ENCODE data around the gene FHIP2A. TPM values are rescaled to one million over a fixed set of nuclear protein-coding genes. Genes with fewer than 3 reads are reported as not detected.
"Not testable (repeated sequence)": the region's sequence is repeated elsewhere in the genome, so short reads cannot be mapped to it uniquely, and the experiment has no call there.

FHIP2A gene, protein sequence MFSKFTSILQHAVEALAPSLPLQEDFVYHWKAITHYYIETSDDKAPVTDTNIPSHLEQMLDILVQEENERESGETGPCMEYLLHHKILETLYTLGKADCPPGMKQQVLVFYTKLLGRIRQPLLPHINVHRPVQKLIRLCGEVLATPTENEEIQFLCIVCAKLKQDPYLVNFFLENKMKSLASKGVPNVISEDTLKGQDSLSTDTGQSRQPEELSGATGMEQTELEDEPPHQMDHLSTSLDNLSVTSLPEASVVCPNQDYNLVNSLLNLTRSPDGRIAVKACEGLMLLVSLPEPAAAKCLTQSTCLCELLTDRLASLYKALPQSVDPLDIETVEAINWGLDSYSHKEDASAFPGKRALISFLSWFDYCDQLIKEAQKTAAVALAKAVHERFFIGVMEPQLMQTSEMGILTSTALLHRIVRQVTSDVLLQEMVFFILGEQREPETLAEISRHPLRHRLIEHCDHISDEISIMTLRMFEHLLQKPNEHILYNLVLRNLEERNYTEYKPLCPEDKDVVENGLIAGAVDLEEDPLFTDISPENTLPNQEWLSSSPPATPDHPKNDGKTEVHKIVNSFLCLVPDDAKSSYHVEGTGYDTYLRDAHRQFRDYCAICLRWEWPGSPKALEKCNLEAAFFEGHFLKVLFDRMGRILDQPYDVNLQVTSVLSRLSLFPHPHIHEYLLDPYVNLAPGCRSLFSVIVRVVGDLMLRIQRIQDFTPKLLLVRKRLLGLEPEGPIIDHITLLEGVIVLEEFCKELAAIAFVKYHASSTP
- 10 to 100 TPM; 34.7 to 39.6 (median 37.0) TPM for polyA plus RNA-seq (ENCODE audit: insufficient read length in 3 of 3)

DNA sequence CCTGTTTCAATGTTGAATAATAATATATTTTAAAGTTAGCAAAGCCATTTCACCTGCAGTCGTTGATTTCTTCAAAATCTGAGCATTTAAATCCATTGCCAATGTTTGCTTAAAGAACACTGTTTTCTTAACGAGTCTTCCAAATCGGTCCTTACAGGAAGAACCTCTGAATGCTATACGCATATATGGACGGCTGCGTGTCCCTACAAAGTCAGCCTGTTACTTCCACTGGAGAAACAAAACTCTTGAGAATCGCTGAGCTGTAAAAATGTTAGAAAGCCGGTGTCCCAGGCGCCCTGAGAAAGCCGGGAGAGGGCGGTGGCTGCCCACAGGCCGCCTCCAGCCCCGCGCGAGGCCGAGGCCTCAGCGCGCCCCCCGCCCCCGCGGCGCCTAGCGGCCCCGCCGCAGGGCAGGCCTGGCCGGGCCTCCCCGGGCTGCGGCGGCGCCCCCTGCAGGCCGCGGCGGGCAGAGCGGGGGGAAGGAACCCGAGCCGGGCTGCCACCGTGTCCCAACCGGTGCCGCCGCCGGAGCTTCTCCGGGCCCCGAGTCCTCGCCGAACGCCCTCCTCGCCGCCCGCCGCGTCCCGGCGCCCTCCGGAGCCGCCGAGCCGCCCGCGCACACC, at the start of gene FHIP2A:
Gene FHIP2A, plus strand, starts transcription at position 488 of the 622 bp plus-strand sequence. CDS start 299 bp downstream, outside the sequence.
- peak; percentile 43 to 58 (median 52) for DNase-seq (ENCODE audit: low read depth in 3 of 3, low spot score in 2 of 3)

DNA sequence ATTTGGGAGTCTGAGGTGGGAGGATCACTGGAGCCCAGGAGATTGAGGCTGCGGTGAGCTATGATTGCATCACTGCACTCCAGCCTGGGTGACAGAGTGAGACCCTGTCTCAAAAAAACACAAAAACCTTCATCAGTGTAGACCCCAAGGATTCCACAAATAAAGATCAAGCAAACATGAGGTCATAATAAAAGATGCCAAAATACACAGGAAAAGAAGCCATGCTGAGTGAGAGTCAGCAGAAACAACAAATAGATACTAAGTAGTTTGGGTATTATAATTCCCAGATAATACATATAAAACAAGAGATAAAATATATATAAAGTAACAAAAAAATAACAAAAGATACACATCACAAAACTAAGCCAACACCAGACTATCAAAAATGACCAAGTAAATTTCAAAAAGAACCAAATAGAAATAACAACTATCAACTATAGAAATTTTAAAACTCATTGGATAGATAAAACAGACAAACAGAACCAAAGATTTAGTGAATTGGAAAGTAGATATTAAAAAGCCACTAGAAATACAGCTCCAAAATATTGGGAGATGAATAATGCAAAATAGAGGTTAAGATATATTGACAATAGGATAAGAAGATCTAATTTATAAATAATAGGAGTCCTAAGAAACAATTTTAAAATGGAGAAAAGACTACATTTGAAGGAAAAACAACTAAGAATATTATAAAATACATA, 48.9 kb upstream of the FHIP2A start:
- no peak for DNase-seq (ENCODE audit: low read depth in 3 of 3, low spot score in 2 of 3)

DNA sequence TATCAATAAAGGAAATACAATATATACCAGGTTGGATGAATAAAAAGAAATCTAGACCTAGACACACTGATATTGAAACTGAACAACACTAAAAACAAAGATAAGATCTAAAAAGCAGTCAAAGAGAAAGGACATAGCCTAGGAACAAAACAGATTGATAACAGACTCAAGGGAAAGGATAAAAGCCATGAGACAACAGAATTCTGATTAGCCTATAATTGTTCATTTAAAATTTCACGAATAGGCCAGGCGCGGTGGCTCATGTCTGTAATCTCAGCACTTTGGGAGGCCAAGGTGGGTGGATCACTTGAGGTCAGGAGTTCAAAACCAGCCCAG, 48.4 kb upstream of the FHIP2A start:
- no peak for DNase-seq (ENCODE audit: low read depth in 3 of 3, low spot score in 2 of 3)

DNA sequence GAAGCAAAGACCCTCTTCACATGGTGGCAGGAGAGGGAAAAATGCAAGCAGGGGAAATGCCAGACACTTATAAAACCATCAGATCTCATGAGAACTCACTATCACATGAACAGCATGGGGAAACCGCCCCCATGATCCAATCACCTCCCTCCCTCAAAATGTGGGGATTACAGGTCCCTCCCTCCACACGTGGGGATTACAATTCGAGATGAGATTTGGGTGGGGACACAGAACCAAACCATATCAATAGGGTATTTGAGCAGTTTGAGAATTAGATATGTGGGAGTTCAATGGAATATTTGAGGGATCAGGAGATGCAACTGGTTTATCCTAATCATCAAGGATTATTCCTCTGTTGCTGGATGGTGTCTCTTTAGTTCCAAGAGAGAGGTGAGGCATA, 46.5 kb upstream of the FHIP2A start:
- not testable (repeated sequence) for DNase-seq (ENCODE audit: low read depth in 3 of 3, low spot score in 2 of 3)

DNA sequence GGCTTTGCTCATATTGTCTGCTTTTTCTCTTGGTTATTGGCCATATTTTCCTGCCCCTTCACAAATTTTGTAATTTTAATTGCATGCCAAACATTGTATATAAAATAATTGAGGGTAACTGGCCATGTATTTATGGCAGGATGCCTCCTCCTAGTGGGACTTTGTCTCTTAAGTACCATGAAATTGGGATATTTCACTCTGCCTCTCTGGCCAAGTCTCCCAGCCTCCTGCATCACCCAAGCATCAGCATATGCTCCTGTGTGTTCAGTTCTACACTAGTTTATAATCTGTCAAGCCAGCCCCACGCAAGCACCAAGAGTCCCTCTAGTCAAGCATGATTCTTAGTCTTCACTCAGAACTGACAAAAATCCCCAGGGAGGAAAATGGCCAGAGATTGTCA, 44.2 kb upstream of the FHIP2A start:
- no peak for DNase-seq (ENCODE audit: low read depth in 3 of 3, low spot score in 2 of 3)

DNA sequence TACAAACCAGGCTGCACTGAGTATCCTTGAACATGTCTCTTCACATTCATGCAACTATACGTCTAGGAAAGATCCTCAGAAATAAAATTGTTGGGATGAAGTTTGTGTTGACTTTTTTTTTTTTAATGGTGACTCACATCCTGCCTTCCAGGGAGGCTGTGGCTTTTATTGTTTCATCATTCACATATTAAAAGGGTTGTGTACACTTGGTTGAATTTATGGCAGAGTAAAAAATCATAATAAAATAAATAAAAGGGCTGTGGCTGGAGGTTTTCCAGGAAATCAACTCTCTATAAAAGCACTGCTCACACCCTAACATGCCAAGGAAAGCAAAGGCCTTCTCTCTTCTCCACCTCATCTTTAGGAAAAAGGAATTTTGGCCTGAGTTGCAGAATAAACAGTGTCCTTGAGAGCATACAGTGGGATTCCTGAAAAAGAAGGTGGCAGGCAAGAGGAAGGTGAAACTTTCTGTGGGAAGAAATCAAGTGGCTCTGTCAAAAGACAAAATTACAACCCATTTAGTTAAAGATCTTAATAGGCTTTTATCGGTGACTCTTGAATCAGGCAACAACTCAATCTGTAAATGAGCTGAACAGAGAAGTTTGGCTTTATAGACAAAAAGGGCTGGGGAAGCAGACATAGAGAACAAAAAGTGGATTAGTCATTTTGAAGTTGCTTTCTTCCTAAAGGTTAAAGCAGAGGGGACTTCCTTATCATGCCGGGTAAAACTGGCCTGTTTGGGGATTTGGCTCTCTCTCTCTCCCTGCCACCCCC, 41.6 kb upstream of the FHIP2A start:
- no peak for DNase-seq (ENCODE audit: low read depth in 3 of 3, low spot score in 2 of 3)

DNA sequence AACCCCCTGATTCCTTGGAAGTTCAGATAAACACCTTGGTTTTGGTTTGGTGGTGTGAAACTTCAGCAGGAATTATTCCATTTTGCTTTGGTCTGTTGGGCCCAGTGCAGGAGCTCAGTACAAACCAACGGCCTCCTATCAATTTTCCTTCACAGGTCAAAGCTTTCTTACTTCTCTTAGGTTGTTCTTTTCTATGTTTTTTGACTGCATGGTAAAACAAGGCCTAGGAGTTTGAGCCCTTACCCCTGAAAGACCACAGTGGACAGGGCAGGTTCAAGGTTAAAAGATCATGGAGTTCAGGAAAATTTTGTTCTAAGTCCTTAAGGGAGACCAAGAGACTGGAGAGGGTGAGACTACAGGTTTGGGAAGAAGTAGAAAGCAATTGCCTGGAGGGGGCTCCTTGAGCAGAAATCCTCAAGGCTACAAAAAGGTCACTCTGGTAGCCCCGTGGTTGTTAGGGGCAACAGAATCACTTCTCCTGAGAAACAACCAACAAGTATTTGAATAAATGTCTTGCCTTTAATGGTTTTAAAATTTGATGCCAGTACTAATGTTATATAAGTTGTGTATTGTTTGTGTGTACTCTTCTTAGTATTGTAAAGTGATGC, 40.9 kb upstream of the FHIP2A start:
- no peak for DNase-seq (ENCODE audit: low read depth in 3 of 3, low spot score in 2 of 3)

DNA sequence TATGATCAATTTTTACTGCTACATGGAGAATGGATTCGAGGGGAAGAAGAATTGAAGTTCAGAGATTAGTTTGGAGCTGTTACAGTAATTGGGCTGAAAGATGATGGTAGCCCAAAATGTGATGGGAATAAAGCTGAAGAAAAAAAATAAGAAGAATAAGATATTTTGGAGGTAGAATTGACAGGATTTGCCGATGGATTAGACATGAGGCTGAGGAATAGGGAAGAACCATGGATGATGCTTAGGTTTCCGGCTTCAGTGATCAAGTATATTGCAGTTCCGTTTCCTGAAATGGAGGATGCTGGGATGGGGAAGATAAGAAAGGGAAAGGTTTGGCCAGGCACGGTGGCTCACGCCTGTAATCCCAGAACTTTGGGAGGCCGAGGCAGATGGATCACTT, 38.9 kb upstream of the FHIP2A start:
- DNase-seq (ENCODE audit: low read depth in 3 of 3, low spot score in 2 of 3), result no peak

DNA sequence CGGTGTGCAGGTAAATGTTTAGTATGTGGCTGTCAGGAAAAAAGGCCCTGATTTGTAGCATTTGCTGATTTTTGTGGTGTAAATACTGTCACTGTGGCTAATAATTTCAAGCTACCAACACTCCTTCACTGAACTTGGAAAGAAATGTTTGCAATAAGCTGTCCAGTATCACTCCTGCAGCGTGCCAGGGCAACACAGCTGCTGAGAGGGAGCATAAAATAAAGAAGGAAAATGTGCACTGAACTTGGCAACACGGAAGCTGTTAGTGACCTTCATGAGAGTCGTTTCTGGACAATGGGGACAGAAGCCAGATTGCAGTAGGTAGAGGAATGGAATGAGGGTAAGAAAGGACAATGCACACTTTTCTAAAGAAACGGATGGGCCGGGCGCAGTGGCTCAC, 37.9 kb upstream of the FHIP2A start:
- DNase-seq (ENCODE audit: low read depth in 3 of 3, low spot score in 2 of 3), result no peak

DNA sequence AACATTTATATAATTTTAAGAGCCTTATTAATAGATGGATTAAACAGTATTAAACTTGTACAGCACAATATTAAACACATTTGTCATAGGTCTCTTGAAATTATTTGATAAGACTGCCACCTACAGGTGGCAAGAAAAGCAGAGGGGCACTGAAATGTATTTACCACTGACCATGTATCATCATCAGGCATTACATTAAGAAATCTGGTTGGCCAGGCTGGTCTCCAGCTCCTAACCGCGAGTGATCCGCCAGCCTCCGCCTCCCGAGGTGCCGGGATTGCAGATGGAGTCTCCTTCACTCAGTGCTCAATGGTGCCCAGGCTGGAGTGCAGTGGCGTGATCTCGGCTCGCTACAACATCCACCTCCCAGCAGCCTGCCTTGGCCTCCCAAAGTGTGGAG, 35.1 kb upstream of the FHIP2A start:
- DNase-seq (ENCODE audit: low read depth in 3 of 3, low spot score in 2 of 3), result not testable (repeated sequence)

DNA sequence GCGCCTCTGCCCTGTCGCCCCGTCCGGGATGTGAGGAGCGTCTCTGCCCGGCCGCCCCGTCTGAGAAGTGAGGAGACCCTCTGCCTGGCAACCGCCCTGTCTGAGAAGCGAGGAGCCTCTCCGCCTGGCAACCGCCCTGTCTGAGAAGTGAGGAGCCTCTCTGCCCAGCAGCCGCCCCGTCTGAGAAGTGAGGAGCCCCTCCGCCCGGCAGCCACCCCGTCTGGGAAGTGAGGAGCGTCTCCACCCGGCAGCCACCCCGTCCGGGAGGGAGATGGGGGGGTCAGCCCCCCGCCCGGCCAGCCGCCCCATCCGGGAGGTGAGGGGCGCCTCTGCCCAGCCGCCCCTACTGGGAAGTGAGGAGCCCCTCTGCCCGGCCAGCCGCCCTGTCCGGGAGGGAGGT, 34.4 kb upstream of the FHIP2A start:
- not testable (repeated sequence) for DNase-seq (ENCODE audit: low read depth in 3 of 3, low spot score in 2 of 3)

DNA sequence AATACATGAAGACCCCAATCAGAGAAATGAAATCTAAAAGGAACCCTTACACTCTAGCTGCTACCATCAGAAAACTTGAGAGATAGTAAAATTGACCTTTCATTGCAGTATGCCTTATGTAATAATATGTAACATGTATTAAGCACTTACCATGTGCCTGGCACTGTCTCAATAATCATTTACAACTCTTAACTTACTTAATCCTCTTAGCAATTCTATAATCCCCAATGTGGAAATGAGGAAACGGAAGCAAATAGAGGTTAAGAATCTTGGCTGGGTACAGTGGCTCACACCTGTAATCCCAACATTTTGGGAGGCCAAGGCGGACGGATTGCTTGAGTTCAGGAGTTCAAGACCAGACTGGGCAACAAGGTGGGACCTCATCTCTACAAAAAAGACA, 29.8 kb upstream of the FHIP2A start:
- no peak for DNase-seq (ENCODE audit: low read depth in 3 of 3, low spot score in 2 of 3)

DNA sequence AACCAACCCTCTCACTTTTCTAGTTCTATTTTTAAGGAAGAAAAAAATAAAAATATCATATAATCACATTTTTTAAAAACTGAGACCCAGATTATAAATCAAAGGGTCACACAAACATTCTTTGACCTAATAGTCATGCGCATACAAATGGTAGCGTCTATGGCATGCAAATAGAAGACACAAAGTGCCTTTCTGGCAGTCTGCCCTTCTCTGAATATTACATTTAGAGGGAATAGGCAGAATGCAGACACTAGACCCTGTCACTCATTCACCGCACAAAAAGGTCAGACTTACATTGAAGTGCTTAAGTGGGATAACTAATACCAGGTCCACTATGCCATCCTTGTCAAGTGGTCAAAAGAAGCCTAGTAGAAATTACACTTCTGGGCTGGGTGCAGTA, 26.5 kb upstream of the FHIP2A start:
- no peak for DNase-seq (ENCODE audit: low read depth in 3 of 3, low spot score in 2 of 3)

DNA sequence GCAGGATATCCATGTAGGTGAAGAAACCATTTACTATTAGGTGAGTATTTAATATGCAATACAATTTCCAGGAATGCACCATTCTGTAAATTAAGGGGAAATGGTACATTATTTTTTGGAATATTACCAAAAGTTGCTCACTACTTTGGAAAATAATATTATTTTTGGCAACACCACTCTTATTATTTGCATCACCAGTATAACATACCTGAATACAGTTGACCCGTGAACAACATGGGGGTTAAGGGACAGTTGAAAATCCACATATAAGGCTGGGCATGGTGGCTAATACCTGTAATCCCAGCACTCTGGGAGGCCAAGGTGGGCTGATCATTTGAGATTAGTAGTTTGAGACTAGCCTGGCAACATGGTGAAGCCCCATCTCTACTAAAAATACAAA, 21.2 kb upstream of the FHIP2A start:
- DNase-seq (ENCODE audit: low read depth in 3 of 3, low spot score in 2 of 3), result no peak

DNA sequence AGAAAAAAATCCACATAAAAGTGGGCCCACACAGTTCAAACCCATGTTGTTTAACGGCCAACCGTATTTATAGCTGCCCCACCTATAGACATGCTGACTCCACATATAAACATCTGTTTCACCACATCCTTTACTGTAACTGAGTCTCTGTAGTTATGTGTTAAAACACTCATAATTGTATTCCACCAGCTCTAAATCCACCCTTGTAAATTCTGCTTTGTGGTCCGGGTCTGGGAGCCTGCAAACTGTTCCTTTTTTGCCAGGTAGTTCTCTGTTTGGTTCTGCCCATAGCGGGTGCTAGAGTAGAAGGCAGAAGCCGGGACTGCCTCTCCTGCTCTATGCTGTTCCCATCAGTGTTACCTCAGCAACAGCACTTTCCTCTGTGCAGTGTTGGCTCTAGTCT, 20.2 kb upstream of the FHIP2A start:
- DNase-seq (ENCODE audit: low read depth in 3 of 3, low spot score in 2 of 3), result no peak

DNA sequence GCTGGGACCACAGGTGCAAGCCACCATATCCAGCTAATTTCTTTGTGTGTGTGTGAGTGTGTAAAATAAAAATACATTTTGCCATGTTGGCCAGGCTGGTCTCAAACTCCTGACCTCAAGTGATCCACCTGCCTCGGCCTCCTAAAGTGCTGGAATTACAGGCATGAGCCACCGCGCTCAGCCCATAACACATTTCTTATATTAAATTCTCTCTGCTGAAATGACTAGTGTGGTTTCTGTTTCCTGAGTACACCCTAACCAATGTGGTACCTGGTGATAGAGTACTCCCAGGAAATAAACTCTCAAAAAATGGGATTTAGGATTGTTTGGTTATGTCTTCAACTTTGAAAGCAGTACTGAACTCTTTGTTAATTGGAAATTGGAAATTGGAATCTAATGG, 19.4 kb upstream of the FHIP2A start:
- no peak for DNase-seq (ENCODE audit: low read depth in 3 of 3, low spot score in 2 of 3)

DNA sequence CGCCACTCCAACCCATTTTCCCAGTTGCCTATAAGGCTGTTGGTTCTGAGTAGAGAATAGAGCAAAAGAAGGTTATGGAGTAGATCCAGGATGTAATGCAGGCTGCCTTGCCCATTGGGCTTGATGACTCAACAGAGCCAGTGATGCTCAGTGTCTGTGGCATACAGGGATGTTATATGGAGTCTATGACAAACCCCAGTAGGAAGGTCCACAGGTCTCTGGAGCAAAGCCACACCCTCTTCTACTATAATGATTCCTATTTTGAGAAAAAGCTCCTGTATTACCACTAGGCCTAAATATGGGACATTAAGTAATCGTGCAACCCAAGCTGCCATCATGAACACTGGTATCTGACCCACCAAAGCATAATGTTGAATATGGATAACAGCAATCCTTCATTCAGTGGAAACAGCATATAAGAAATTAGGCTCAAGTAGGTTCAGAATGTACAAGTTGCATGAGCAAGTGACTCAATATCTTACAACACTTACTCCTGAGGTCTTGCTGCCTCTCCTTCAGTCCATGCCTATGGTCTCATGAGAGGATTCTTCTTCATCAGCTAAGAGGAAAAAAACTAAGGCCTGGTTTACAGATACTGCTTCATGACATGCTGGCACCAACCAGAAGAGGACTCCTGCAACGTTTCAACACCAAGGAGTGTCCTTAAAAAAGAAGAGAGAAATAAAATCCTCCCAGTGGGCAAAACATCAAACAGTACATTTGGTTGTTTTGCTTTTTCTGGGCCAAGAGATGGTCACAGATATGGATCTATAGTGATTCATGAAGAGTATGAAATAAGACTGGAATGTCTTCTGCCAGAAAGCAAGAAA, 14.8 kb upstream of the FHIP2A start:
- no peak for DNase-seq (ENCODE audit: low read depth in 3 of 3, low spot score in 2 of 3)

DNA sequence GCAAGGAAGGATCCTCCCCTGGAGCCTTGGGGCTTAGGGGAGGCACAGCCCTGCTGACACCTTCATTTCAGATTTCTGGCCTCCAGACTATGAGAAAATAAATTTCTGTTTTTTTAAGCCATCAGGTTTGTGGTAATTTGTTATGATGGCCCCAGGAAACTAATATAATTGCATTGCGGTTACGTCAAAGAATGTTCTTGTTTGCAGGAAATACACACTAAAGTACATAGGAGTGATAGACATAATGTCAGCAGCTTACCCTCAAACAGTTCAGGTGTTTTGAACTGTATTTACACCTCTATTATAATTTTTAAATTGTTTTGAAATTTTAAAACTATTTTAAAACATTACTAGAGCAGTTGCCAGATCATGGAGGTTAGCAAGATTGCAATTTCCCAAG, 12.6 kb upstream of the FHIP2A start:
- DNase-seq (ENCODE audit: low read depth in 3 of 3, low spot score in 2 of 3), result no peak

DNA sequence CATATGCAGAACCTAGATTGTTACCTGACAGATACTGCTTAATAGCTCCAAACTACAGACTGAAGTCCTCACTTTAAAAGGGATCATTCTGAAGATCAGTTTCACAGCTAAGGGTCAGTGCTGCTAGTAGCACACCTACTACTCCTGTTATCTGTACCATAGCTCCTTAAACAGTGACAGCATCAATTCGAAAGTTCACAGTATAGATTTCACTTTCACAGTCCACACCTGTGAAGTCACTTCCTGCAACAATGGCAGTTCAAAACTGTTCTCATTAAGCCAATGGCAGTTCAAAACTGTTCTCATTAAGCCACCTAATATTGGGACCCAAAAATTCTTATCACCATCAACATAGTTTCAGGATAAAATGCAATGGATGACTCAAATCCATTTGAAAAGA, 10.7 kb upstream of the FHIP2A start:
- no peak for DNase-seq (ENCODE audit: low read depth in 3 of 3, low spot score in 2 of 3)

Data from right renal cortex interstitium (tissue), 3 donors.